ENCODE results near the gene THOP1.

DNA sequence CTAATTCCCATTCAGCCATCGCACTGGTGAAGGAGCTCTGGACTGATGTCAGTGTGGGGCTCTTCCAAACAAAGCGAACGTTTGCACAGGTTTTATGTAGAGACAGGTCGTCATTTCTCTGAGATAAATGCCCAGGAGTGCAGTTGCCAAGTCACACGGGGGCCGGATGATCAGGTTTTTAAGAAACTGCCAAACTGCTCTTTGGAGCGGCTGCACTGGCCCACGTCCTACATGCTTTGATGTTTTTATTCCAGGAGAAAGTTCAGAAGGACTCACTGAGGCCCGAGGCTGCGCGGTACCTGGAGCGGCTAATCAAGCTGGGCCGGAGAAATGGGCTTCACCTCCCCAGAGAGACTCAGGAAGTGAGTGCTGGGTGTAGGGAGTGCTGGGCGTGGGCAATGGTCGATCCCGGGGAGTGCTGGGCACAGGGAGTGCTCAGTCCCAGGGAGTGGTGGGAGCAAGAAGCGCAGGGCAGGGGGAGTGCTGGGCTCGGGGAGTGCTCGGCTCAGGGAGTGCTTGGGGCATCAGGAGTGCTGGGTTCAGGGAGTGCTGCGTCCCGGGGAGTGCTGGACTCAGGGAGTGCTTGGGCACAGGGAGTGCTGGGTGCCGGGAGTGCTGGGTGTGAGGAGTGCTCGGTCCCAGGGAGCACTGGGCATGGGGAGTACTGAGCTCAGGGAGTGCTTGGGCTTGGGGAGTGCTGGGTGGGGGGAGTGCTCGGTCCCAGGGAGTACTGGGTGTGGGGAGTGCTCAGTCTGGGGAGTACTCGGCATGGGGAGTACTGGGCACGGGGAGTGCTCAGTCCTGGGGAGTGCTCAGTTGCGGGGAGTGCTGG is 10.7 kb downstream of the THOP1 start:
- TF ChIP-seq POLR2A (IDR thresholded peaks at IDR 0.05): no peak
- TF ChIP-seq, protein P1, sequence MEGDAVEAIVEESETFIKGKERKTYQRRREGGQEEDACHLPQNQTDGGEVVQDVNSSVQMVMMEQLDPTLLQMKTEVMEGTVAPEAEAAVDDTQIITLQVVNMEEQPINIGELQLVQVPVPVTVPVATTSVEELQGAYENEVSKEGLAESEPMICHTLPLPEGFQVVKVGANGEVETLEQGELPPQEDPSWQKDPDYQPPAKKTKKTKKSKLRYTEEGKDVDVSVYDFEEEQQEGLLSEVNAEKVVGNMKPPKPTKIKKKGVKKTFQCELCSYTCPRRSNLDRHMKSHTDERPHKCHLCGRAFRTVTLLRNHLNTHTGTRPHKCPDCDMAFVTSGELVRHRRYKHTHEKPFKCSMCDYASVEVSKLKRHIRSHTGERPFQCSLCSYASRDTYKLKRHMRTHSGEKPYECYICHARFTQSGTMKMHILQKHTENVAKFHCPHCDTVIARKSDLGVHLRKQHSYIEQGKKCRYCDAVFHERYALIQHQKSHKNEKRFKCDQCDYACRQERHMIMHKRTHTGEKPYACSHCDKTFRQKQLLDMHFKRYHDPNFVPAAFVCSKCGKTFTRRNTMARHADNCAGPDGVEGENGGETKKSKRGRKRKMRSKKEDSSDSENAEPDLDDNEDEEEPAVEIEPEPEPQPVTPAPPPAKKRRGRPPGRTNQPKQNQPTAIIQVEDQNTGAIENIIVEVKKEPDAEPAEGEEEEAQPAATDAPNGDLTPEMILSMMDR (IDR thresholded peaks at IDR 0.05): no peak
